Lower leg skin (tissue), 4 donors: ENCODE measurements around the gene WNT7B. TPM values are rescaled to one million over a fixed set of nuclear protein-coding genes. Genes with fewer than 3 reads are reported as not detected.

Experiments used
- DNase-seq, 2 donors: peaks; one replicate each; pipeline ENCODE4 v3.0.0-alpha.2; 2019; ENCODE audit warnings: low spot score in 2 of 2
- H3K4me3 ChIP-seq: fragments of 200-600 bp; sonication (generic); 2 replicates; pipeline ENCODE4 v1.5.1; 2017; ENCODE audit warnings: mild to moderate bottlenecking, low read depth; ENCODE audit not compliant: poor library complexity, severe bottlenecking
- POLR2A ChIP-seq, 2 donors: fragments of 450-650 bp; IDR thresholded peaks; one replicate each; pipeline ENCODE4 v1.6.1; 2016 to 2017; ENCODE audit warnings: antibody characterized with exemption in 2 of 2, mild to moderate bottlenecking in 1 of 2, moderate library complexity in 1 of 2
- WGBS, 2 donors: methylation state at CpG; one replicate each; pipeline ENCODE4 v1.1.5; 2018; 5-methylcytosine and 5-hydroxymethylcytosine counted together
- intact Hi-C: fragments of 100-400 bp; cut with DNase I; formaldehyde crosslinking; loops from one replicate; pipeline ENCODE4 v1.15.0; 2023; ENCODE audit warnings: low total_unique reads
- total RNA-seq, 4 donors: library from RNA; depleted of rRNA; stranded (reverse); fragments of >200 nt; gene quantifications; one replicate each; pipeline ENCODE4 v1.1.0, GENCODE V29; 2016
- TF ChIP-seq, protein P1 (sequence below), 3 donors: fragments of 450-650 bp; IDR thresholded peaks; one replicate each; pipeline ENCODE4 v1.5.1; 2016; ENCODE audit warnings: antibody characterized with exemption in 3 of 3, mild to moderate bottlenecking in 3 of 3, moderate library complexity in 2 of 3

The WNT7B gene
- total RNA-seq, 4 donors from 2014 or later: 26.4 to 39.9 (median 33.9) TPM

- DNase-seq: no peak
- H3K4me3 ChIP-seq: no peak overlapping the region
- TF ChIP-seq, protein P1, sequence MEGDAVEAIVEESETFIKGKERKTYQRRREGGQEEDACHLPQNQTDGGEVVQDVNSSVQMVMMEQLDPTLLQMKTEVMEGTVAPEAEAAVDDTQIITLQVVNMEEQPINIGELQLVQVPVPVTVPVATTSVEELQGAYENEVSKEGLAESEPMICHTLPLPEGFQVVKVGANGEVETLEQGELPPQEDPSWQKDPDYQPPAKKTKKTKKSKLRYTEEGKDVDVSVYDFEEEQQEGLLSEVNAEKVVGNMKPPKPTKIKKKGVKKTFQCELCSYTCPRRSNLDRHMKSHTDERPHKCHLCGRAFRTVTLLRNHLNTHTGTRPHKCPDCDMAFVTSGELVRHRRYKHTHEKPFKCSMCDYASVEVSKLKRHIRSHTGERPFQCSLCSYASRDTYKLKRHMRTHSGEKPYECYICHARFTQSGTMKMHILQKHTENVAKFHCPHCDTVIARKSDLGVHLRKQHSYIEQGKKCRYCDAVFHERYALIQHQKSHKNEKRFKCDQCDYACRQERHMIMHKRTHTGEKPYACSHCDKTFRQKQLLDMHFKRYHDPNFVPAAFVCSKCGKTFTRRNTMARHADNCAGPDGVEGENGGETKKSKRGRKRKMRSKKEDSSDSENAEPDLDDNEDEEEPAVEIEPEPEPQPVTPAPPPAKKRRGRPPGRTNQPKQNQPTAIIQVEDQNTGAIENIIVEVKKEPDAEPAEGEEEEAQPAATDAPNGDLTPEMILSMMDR (IDR thresholded peaks at IDR 0.05): no peak
- TF ChIP-seq POLR2A (IDR thresholded peaks at IDR 0.05): no peak
- intact Hi-C loops: no loop called here
- 74 to 89% methylated on average over 8 to 16 of the region's 17 CpGs for WGBS, 2 donors
Observed at GRCh38 chr22:45961679-45962433, 15.1 kb downstream of the WNT7B start.

DNA sequence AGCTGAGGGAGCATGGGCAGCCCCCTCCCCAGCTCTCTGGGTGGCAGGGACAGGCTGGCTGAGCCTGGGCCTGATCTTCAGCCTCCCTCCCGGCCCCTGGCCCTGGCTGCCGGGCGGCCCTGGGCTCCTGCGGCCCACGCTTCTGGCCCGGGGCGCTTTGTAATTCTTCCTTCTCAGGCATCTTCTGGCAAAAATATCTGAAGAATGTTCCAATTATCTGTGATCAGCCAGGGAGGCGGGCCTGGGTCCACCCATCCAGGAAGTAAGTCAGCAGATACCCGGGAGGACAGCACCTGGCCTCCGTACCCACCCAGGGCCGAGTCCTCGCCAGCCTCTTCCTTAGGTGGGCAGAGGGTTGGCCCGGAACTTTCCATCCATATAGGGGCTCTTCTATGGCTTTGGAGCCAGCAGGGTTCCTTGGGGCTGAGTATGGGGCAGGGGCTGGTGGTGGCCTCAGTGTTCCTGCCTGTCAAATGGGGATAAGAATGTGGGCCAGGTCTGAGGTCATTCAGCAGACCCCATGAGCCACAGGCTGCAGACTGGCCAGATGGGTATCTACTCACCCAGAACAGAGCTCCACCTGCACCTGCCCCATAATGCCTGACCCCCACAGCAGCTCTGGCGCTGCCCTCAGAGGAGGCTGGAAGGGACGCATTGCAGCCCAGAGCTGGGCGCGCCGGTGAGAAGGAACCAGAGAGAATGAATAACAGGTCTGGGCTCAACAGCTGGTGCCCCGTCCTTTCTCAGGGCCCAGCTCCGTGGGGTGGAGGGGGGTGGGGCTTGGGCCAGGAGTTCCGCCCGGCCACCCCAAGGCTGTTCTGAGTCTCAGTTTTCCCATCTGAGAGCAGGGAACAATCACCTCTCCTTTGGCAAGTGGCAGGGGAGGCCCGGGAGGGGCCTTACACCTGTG lies 16.2 kb downstream of the WNT7B start:
- H3K4me3 ChIP-seq: no peak overlapping the region
- DNase-seq: no peak
- 66 to 67% methylated on average over 17 to 20 of the region's 23 CpGs for WGBS, 2 donors
- intact Hi-C loops: no loop called here
- no peak for TF ChIP-seq POLR2A (IDR thresholded peaks at IDR 0.05)
- TF ChIP-seq, protein P1 (IDR thresholded peaks at IDR 0.05): no peak

DNA sequence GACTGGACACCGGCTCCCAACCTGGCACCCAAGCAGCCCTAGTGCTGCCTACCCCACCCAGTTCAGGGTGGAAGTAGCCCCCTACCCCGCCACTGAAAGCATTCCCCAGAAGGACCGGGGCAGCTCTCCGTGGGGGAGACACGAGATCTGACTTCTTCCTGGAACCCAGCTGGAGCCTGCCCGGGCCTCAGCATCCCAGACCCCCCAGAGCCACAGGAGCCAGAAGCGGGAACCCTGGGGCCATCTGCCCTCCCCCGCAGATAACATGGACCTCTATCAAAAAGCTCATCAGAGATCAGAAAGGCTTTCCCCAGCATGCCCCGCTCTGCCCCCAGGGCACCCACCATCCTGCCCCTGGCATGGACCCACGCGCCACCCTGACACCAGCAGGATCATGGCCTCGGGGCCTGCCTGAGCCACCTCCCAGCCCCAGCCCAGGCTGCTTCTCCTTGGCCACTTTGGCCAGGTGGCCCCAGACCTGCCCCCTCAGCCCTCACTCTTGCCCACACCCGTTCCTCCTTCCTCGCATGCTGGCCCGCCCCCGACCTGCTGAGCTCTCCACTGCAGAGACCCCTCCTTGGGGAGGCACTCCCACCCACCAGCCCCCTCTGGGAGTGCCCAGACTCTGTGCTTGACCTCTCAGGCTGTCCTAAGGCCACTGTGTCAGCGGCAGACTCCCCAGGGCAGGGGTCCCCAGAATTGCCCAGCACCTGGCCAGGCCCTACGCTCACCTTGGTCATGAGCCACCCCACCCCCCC lies 17.1 kb downstream of the WNT7B start:
- H3K4me3 ChIP-seq: no peak overlapping the region
- intact Hi-C loops: no loop called here
- no peak for TF ChIP-seq POLR2A (IDR thresholded peaks at IDR 0.05)
- TF ChIP-seq, protein P1 (IDR thresholded peaks at IDR 0.05): no peak
- 73 to 80% methylated on average over 17 to 18 of the region's 18 CpGs for WGBS, 2 donors
- DNase-seq: no peak

- 74 to 81% methylated on average over 16 of the region's 16 CpGs for WGBS, 2 donors
- intact Hi-C loops: no loop called here
- DNase-seq: no peak
- TF ChIP-seq, protein P1 (IDR thresholded peaks at IDR 0.05): no peak
- no peak for TF ChIP-seq POLR2A (IDR thresholded peaks at IDR 0.05)
- no peak overlapping the region for H3K4me3 ChIP-seq
Observed at GRCh38 chr22:45958971-45959370, 18.0 kb downstream of the WNT7B start.

- intact Hi-C loops: no loop called here
- 75 to 86% methylated on average over 5 to 10 of the region's 10 CpGs for WGBS, 2 donors
- no peak for DNase-seq
- no peak overlapping the region for H3K4me3 ChIP-seq
- TF ChIP-seq, protein P1 (IDR thresholded peaks at IDR 0.05): no peak
- TF ChIP-seq POLR2A (IDR thresholded peaks at IDR 0.05): no peak
Observed at GRCh38 chr22:45957826-45958225, 19.1 kb downstream of the WNT7B start.
